ENCODE data around the gene NCAN.
"Not testable (repeated sequence)": the region's sequence is repeated elsewhere in the genome, so short reads cannot be mapped to it uniquely, and the experiment has no call there.

Gene NCAN

GRCh38 chr19:19201697-19202630, 9.8 kb upstream of the NCAN start:
- DNase-seq = no peak

GRCh38 chr19:19202707-19203011, 9.1 kb upstream of the NCAN start:
- no peak for DNase-seq

- DNase-seq = peak; percentile 99
Measured at GRCh38 chr19:19203012-19203856, 8.5 kb upstream of the NCAN start, which contains the start of gene NR2C2AP. Gene NR2C2AP (minus strand): TSS chr19:19203414. CDS start chr19:19203060, 354 bp downstream.

- DNase-seq = no peak
Measured at GRCh38 chr19:19204181-19204580, 7.6 kb upstream of the NCAN start.

- no peak for DNase-seq
Measured at GRCh38 chr19:19205416-19206410, 6.0 kb upstream of the NCAN start.

- no peak for DNase-seq
Measured at GRCh38 chr19:19206938-19207337, 4.8 kb upstream of the NCAN start.

GRCh38 chr19:19207637-19208572, 3.9 kb upstream of the NCAN start:
- no peak for DNase-seq

GRCh38 chr19:19209372-19209771, 2.4 kb upstream of the NCAN start:
- DNase-seq = peak; percentile 61

GRCh38 chr19:19212916-19213315, 1.2 kb downstream of the NCAN start:
- DNase-seq = no peak

- no peak for DNase-seq
Measured at GRCh38 chr19:19213426-19214158, 1.8 kb downstream of the NCAN start.

GRCh38 chr19:19214159-19214490, 2.4 kb downstream of the NCAN start:
- no peak for DNase-seq

GRCh38 chr19:19214892-19215291, 3.1 kb downstream of the NCAN start:
- DNase-seq = peak; percentile 40

- DNase-seq = no peak
Measured at GRCh38 chr19:19215792-19216191, 4.0 kb downstream of the NCAN start.

- peak; percentile 75 for DNase-seq
Measured at GRCh38 chr19:19217099-19217498, 5.3 kb downstream of the NCAN start.

- no peak for DNase-seq
Measured at GRCh38 chr19:19218911-19219310, 7.2 kb downstream of the NCAN start.

GRCh38 chr19:19221000-19221399, 9.2 kb downstream of the NCAN start:
- not testable (repeated sequence) for DNase-seq

GRCh38 chr19:19223060-19223459, 11.3 kb downstream of the NCAN start:
- DNase-seq = no peak

- DNase-seq = no peak
Measured at GRCh38 chr19:19223636-19224035, 11.9 kb downstream of the NCAN start.

GRCh38 chr19:19224150-19224851, 12.5 kb downstream of the NCAN start:
- DNase-seq = peak; percentile 91

- DNase-seq = peak; percentile 99
Measured at GRCh38 chr19:19224852-19225494, 13.2 kb downstream of the NCAN start.

All from NCI-H82 (cell line).